Measurements from ENCODE around the gene DNAJC10.

DNAJC10 gene

DNA sequence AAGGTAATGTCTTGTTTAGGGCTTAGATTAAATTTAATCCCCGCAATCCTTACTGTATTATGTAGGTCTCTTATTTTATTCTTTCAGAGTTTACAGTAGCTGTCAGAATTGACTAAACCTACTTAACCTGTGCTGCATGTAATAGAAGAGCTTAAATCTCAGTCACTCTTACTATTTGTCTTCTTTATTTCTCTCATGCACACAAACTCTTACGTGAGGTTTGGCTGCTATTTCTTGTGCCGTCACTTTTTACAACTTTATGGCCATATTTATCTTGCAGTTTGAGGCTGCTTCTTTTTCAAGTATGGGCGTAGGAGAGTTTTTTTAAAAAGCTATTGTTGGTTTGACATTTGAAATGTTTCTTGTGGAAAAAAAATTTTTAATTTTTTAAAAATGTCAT, 12.0 kb downstream of the DNAJC10 start:
- H4K20me1 ChIP-seq (ENCODE audit: insufficient read depth, low read length, poor library complexity, severe bottlenecking): no peaks in the 10 kb centered on the region
- H3K36me3 ChIP-seq (ENCODE audit: insufficient read depth, low read length): peaks cover 8% of the 10 kb centered on the region; the same call in 1 of the 2 replicates
- H3F3A ChIP-seq (ENCODE audit: low read depth): no peaks in the 10 kb centered on the region
- H3K4me1 ChIP-seq (ENCODE audit: insufficient read depth, low read length, poor library complexity, severe bottlenecking): peaks cover 4% of the 10 kb centered on the region
- no peak overlapping the region for H2AFZ ChIP-seq (ENCODE audit: low read length)
- no peaks in the 10 kb centered on the region for H3K79me2 ChIP-seq (ENCODE audit: insufficient read depth, low read length)
- no peaks in the 10 kb centered on the region for H3K27me3 ChIP-seq (ENCODE audit: insufficient read depth, low read length, poor library complexity, severe bottlenecking)
- no peak overlapping the region for H3K4me2 ChIP-seq (ENCODE audit: low read depth, low read length, poor library complexity, severe bottlenecking)
- H3K4me3 ChIP-seq (ENCODE audit: low read length, poor library complexity, severe bottlenecking): no peak overlapping the region
- no peaks in the 10 kb centered on the region for H3K9me3 ChIP-seq (ENCODE audit: insufficient read depth, low read depth, low read length)
- H3K9me2 ChIP-seq (replicated peaks; ENCODE audit: low read depth, low read length): no peaks in the 10 kb centered on the region
- TF ChIP-seq CTCF (conservative IDR thresholded peaks at IDR 0.05; ENCODE audit: low read length) (no peak), EZH2phosphoT487 (IDR thresholded peaks at IDR 0.05; ENCODE audit: borderline replicate concordance) (no peak)
- no peak overlapping the region for H3K9ac ChIP-seq (ENCODE audit: low read depth, low read length, poor library complexity, severe bottlenecking)

DNA sequence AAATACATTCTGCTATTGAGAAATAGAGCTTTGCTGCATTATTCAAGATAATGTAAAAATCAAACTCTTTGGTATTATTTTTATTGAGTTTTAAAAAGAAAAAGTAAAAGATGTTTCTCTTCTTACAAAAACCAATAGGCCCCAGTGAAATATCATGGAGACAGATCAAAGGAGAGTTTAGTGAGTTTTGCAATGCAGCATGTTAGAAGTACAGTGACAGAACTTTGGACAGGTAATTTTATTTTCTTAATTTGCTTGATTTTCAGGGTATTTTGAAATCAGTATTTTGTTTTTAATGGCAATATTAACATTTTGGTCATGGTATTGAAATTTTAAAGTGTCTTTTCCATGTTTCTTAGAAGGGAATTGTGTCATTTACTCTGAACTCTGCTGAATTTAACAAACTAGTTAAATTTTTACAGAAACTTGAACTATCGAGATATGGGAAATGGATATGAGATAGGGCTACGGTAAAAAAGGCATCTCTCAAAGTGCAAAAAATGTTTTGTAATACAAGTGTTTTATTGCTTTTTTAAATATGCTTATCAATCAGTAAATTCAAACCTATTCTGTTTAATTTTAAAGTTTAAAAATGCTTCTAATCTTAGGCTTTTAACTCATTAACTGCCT, 13.8 kb downstream of the DNAJC10 start:
- no peak overlapping the region for H3K4me3 ChIP-seq (ENCODE audit: low read length, poor library complexity, severe bottlenecking)
- H3F3A ChIP-seq (ENCODE audit: low read depth): no peaks in the 10 kb centered on the region
- TF ChIP-seq EZH2phosphoT487 (IDR thresholded peaks at IDR 0.05; ENCODE audit: borderline replicate concordance): no peak
- no peak for TF ChIP-seq CTCF (conservative IDR thresholded peaks at IDR 0.05; ENCODE audit: low read length)
- no peaks in the 10 kb centered on the region for H3K9me2 ChIP-seq (replicated peaks; ENCODE audit: low read depth, low read length)
- no peaks in the 10 kb centered on the region for H4K20me1 ChIP-seq (ENCODE audit: insufficient read depth, low read length, poor library complexity, severe bottlenecking)
- no peaks in the 10 kb centered on the region for H3K27me3 ChIP-seq (ENCODE audit: insufficient read depth, low read length, poor library complexity, severe bottlenecking)
- no peak overlapping the region for H3K4me2 ChIP-seq (ENCODE audit: low read depth, low read length, poor library complexity, severe bottlenecking)
- peaks cover 8% of the 10 kb centered on the region; the same call in 1 of the 2 replicates for H3K36me3 ChIP-seq (ENCODE audit: insufficient read depth, low read length)
- no peaks in the 10 kb centered on the region for H3K9me3 ChIP-seq (ENCODE audit: insufficient read depth, low read depth, low read length)
- H3K9ac ChIP-seq (ENCODE audit: low read depth, low read length, poor library complexity, severe bottlenecking): no peak overlapping the region
- peaks cover 4% of the 10 kb centered on the region for H3K4me1 ChIP-seq (ENCODE audit: insufficient read depth, low read length, poor library complexity, severe bottlenecking)
- no peaks in the 10 kb centered on the region for H3K79me2 ChIP-seq (ENCODE audit: insufficient read depth, low read length)
- H2AFZ ChIP-seq (ENCODE audit: low read length): no peak overlapping the region

DNA sequence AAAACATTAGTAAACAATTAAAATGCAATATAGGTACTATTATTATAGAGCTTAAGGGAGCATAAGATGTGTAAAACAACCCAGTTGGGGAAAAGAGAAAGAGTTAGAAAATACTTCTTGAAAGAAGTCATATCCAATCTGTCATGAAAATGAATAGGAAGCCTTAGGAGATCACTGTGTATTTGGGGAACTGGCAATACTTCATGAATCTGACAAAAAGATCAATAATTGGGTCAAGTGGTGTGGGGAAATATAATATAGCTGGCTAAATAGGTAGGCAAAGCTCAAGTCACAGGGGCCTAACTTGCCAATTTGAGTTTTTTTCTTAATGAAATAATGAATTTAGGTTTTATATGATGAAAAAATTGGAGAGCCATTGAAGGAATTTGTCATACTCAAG, 14.4 kb downstream of the DNAJC10 start:
- TF ChIP-seq CTCF (conservative IDR thresholded peaks at IDR 0.05; ENCODE audit: low read length) (no peak), EZH2phosphoT487 (IDR thresholded peaks at IDR 0.05; ENCODE audit: borderline replicate concordance) (no peak)
- Histone ChIP-seq H3K36me3 (ENCODE audit: insufficient read depth, low read length) (peaks cover 8% of the 10 kb centered on the region; the same call in 1 of the 2 replicates), H3K4me2 (ENCODE audit: low read depth, low read length, poor library complexity, severe bottlenecking) (no peak overlapping the region), H4K20me1 (ENCODE audit: insufficient read depth, low read length, poor library complexity, severe bottlenecking) (no peaks in the 10 kb centered on the region), H2AFZ (ENCODE audit: low read length) (no peak overlapping the region), H3F3A (ENCODE audit: low read depth) (no peaks in the 10 kb centered on the region), H3K9me3 (ENCODE audit: insufficient read depth, low read depth, low read length) (no peaks in the 10 kb centered on the region), H3K9me2 (replicated peaks; ENCODE audit: low read depth, low read length) (no peaks in the 10 kb centered on the region), H3K79me2 (ENCODE audit: insufficient read depth, low read length) (no peaks in the 10 kb centered on the region), H3K4me3 (ENCODE audit: low read length, poor library complexity, severe bottlenecking) (no peak overlapping the region), H3K4me1 (ENCODE audit: insufficient read depth, low read length, poor library complexity, severe bottlenecking) (peaks cover 4% of the 10 kb centered on the region), H3K27me3 (ENCODE audit: insufficient read depth, low read length, poor library complexity, severe bottlenecking) (no peaks in the 10 kb centered on the region), H3K9ac (ENCODE audit: low read depth, low read length, poor library complexity, severe bottlenecking) (no peak overlapping the region)
